ENCODE results near the gene TBXA2R.
A peak's percentile ranks its signal among the peaks of the same experiment; 100 is the strongest.

TBXA2R gene

DNA sequence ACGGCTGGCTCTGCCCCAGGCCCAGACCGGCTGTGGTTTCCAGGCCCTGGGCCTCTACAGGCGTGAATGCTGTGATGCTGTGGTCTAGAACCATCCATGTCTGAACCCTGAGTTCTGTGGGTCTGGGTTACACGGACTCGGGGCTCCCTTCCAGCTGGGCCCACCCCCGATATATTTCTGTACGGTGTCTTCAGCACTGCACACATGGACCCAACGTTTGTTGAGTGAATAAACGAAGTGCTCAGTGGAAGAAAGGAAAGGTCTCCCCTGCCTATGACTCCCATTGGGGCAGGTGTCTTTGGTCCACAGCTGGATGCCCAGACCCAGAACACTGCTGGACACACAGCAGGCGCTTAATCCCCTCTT lies 61.0 kb downstream of the TBXA2R start:
- no peaks in the 10 kb centered on the region for H3K79me2 ChIP-seq (ENCODE audit: insufficient read depth, low read length)
- peaks cover 34% of the 10 kb centered on the region for H3K36me3 ChIP-seq (ENCODE audit: insufficient read depth, low read length)
- H3K27ac ChIP-seq (ENCODE audit: low read depth, low read length, poor library complexity, severe bottlenecking): no peak overlapping the region
- no peaks in the 10 kb centered on the region for H3F3A ChIP-seq (ENCODE audit: insufficient read depth, low read length)
- H3K9me2 ChIP-seq (ENCODE audit: low read depth, low read length): no peaks in the 10 kb centered on the region
- no peak overlapping the region for H3K4me3 ChIP-seq (ENCODE audit: low read depth, low read length, poor library complexity, severe bottlenecking)
- no peaks in the 10 kb centered on the region for H4K20me1 ChIP-seq (ENCODE audit: insufficient read depth, low read length)
- H3K9me3 ChIP-seq (ENCODE audit: low read length): no peaks in the 10 kb centered on the region
- H3K4me2 ChIP-seq (ENCODE audit: low read length): no peak overlapping the region
- H3K27me3 ChIP-seq (ENCODE audit: insufficient read depth, low read length): no peaks in the 10 kb centered on the region
- H2AFZ ChIP-seq (ENCODE audit: low read length): no peak overlapping the region
- H3K9ac ChIP-seq (ENCODE audit: low read length): no peak overlapping the region
- TF ChIP-seq, protein P1, sequence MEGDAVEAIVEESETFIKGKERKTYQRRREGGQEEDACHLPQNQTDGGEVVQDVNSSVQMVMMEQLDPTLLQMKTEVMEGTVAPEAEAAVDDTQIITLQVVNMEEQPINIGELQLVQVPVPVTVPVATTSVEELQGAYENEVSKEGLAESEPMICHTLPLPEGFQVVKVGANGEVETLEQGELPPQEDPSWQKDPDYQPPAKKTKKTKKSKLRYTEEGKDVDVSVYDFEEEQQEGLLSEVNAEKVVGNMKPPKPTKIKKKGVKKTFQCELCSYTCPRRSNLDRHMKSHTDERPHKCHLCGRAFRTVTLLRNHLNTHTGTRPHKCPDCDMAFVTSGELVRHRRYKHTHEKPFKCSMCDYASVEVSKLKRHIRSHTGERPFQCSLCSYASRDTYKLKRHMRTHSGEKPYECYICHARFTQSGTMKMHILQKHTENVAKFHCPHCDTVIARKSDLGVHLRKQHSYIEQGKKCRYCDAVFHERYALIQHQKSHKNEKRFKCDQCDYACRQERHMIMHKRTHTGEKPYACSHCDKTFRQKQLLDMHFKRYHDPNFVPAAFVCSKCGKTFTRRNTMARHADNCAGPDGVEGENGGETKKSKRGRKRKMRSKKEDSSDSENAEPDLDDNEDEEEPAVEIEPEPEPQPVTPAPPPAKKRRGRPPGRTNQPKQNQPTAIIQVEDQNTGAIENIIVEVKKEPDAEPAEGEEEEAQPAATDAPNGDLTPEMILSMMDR (IDR thresholded peaks at IDR 0.05; ENCODE audit: low read length): no peak
- no peak for TF ChIP-seq EZH2 (IDR thresholded peaks at IDR 0.05; ENCODE audit: borderline replicate concordance, low read length)
- H3K4me1 ChIP-seq (ENCODE audit: insufficient read depth, low read length, severe bottlenecking): peaks cover 9% of the 10 kb centered on the region

DNA sequence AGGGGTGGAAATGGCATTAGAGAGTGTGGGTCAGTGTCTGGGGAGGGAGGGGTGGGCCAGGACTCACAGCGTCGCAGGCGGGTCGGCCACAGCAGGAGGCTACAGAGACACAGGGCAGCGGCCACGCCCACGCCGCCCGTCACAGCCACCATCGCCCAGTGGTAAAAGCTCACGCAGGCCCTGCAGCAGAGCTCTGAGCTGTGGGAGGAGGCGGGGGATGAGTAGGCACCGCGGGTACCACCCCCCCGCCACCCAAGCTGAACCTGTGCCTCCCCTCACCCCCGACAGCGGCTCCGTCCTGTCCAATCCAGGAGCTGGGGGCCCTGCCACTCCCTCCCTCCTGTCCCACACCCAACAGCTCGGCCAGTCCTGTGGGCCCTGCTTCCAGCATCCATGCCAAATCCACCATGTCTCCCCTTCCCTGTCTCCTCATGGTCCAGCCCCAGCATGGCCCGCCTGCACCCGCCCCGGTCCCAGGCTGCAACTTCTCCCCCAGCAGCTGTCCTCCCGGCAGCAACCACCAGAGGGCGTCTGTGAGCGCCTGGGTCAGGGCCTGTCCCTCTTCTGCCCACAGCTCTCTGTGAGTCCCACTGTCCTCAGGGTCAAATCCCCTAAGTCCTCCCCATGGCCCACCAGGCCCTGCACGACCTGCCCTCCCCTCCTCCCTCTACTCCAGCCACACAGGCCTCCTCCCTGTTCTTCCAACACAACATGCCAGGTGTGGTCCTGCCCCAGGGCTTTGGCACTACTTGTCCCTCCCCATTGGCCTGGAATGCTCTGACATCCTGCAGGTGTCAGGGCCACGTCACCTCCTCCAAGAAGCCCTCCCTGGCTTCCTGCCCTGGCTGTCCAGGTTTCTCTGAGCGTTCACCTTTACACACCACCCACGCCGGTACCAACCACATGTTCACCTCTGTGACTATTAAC lies 61.7 kb downstream of the TBXA2R start:
- no peak overlapping the region for H3K4me3 ChIP-seq (ENCODE audit: low read depth, low read length, poor library complexity, severe bottlenecking)
- no peak for TF ChIP-seq EZH2 (IDR thresholded peaks at IDR 0.05; ENCODE audit: borderline replicate concordance, low read length)
- TF ChIP-seq, protein P1 (IDR thresholded peaks at IDR 0.05; ENCODE audit: low read length): peak; percentile 95
- H4K20me1 ChIP-seq (ENCODE audit: insufficient read depth, low read length): no peaks in the 10 kb centered on the region
- H2AFZ ChIP-seq (ENCODE audit: low read length): no peak overlapping the region
- H3K27ac ChIP-seq (ENCODE audit: low read depth, low read length, poor library complexity, severe bottlenecking): no peak overlapping the region
- peaks cover 33% of the 10 kb centered on the region for H3K36me3 ChIP-seq (ENCODE audit: insufficient read depth, low read length)
- no peaks in the 10 kb centered on the region for H3K79me2 ChIP-seq (ENCODE audit: insufficient read depth, low read length)
- no peaks in the 10 kb centered on the region for H3K27me3 ChIP-seq (ENCODE audit: insufficient read depth, low read length)
- no peaks in the 10 kb centered on the region for H3F3A ChIP-seq (ENCODE audit: insufficient read depth, low read length)
- no peak overlapping the region; the same call in 1 of the 2 replicates for H3K9ac ChIP-seq (ENCODE audit: low read length)
- no peaks in the 10 kb centered on the region for H3K9me2 ChIP-seq (ENCODE audit: low read depth, low read length)
- H3K9me3 ChIP-seq (ENCODE audit: low read length): no peaks in the 10 kb centered on the region
- H3K4me1 ChIP-seq (ENCODE audit: insufficient read depth, low read length, severe bottlenecking): peaks cover 9% of the 10 kb centered on the region
- peak overlapping the region; percentile 56; the same call in 1 of the 2 replicates for H3K4me2 ChIP-seq (ENCODE audit: low read length)

Measured in OCI-LY1 (cell line).